Measurements from ENCODE around the gene XK. TPM values are rescaled to one million over a fixed set of nuclear protein-coding genes. Genes with fewer than 3 reads are reported as not detected.

Gene XK
- total RNA-seq, 1 donor from 2014 or later: 0.26 TPM

GRCh38 chrX:37677243-37677642 lies 8.3 kb upstream of the XK start:
- H3K36me3 ChIP-seq (ENCODE audit: control insufficient read depth, insufficient read depth, low read length): no peaks in the 10 kb centered on the region
- TF ChIP-seq, protein P1, sequence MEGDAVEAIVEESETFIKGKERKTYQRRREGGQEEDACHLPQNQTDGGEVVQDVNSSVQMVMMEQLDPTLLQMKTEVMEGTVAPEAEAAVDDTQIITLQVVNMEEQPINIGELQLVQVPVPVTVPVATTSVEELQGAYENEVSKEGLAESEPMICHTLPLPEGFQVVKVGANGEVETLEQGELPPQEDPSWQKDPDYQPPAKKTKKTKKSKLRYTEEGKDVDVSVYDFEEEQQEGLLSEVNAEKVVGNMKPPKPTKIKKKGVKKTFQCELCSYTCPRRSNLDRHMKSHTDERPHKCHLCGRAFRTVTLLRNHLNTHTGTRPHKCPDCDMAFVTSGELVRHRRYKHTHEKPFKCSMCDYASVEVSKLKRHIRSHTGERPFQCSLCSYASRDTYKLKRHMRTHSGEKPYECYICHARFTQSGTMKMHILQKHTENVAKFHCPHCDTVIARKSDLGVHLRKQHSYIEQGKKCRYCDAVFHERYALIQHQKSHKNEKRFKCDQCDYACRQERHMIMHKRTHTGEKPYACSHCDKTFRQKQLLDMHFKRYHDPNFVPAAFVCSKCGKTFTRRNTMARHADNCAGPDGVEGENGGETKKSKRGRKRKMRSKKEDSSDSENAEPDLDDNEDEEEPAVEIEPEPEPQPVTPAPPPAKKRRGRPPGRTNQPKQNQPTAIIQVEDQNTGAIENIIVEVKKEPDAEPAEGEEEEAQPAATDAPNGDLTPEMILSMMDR (IDR thresholded peaks at IDR 0.05; ENCODE audit: insufficient read depth, low read length, severe bottlenecking): no peak
- no peaks in the 10 kb centered on the region for H3K27me3 ChIP-seq (ENCODE audit: control insufficient read depth, insufficient read depth, low read length)
- FAIRE-seq (no peak), DNase-seq (ENCODE audit: low read depth) (no peak)
- no peak overlapping the region for H3K4me3 ChIP-seq (ENCODE audit: low read depth, low read length)

GRCh38 chrX:37677765-37678164 lies 7.8 kb upstream of the XK start:
- TF ChIP-seq, protein P1 (IDR thresholded peaks at IDR 0.05; ENCODE audit: insufficient read depth, low read length, severe bottlenecking): no peak
- no peak overlapping the region for H3K4me3 ChIP-seq (ENCODE audit: low read depth, low read length)
- H3K27me3 ChIP-seq (ENCODE audit: control insufficient read depth, insufficient read depth, low read length): no peaks in the 10 kb centered on the region
- no peak for FAIRE-seq
- no peak for DNase-seq (ENCODE audit: low read depth)
- no peaks in the 10 kb centered on the region for H3K36me3 ChIP-seq (ENCODE audit: control insufficient read depth, insufficient read depth, low read length)

GRCh38 chrX:37678574-37678973 lies 7.0 kb upstream of the XK start:
- H3K36me3 ChIP-seq (ENCODE audit: control insufficient read depth, insufficient read depth, low read length): no peaks in the 10 kb centered on the region
- no peaks in the 10 kb centered on the region for H3K27me3 ChIP-seq (ENCODE audit: control insufficient read depth, insufficient read depth, low read length)
- no peak for FAIRE-seq
- DNase-seq (ENCODE audit: low read depth): no peak
- no peak overlapping the region for H3K4me3 ChIP-seq (ENCODE audit: low read depth, low read length)
- TF ChIP-seq, protein P1 (IDR thresholded peaks at IDR 0.05; ENCODE audit: insufficient read depth, low read length, severe bottlenecking): no peak

DNA sequence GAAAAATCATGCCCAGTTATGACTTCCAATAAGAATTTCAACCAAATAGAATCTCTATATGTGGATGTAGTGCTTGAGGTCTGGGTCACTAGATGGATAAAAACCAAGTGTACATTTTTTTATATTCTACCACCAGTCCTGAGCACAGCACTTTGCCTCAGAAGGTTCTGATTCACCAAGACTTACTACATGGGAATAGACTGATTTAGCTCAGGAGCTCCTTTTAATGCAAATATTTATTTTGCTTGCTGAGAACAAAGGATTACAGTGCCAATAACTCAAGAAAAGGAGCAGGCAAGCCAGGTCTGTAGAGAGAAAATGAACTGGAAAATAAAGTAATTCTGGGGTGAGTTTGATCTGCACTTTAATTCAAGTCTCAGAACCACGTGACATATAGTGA lies 6.4 kb upstream of the XK start:
- H3K27me3 ChIP-seq (ENCODE audit: control insufficient read depth, insufficient read depth, low read length): no peaks in the 10 kb centered on the region
- no peak for FAIRE-seq
- TF ChIP-seq, protein P1 (IDR thresholded peaks at IDR 0.05; ENCODE audit: insufficient read depth, low read length, severe bottlenecking): no peak

GRCh38 chrX:37679888-37680287 lies 5.7 kb upstream of the XK start:
- Histone ChIP-seq H3K27me3 (ENCODE audit: control insufficient read depth, insufficient read depth, low read length) (no peaks in the 10 kb centered on the region), H3K36me3 (ENCODE audit: control insufficient read depth, insufficient read depth, low read length) (no peaks in the 10 kb centered on the region), H3K4me3 (ENCODE audit: low read depth, low read length) (no peak overlapping the region)
- FAIRE-seq: no peak
- no peak for DNase-seq (ENCODE audit: low read depth)
- TF ChIP-seq, protein P1 (IDR thresholded peaks at IDR 0.05; ENCODE audit: insufficient read depth, low read length, severe bottlenecking): no peak

More for the DNA sequence above, 6.4 kb upstream of the XK start:
- no peak for DNase-seq (ENCODE audit: low read depth)
- H3K36me3 ChIP-seq (ENCODE audit: control insufficient read depth, insufficient read depth, low read length): no peaks in the 10 kb centered on the region
- no peak overlapping the region for H3K4me3 ChIP-seq (ENCODE audit: low read depth, low read length)

GRCh38 chrX:37684426-37684825 lies 1.2 kb upstream of the XK start:
- no peak overlapping the region for H3K4me3 ChIP-seq (ENCODE audit: low read depth, low read length)
- DNase-seq (ENCODE audit: low read depth): no peak
- TF ChIP-seq, protein P1 (IDR thresholded peaks at IDR 0.05; ENCODE audit: insufficient read depth, low read length, severe bottlenecking): no peak
- no peaks in the 10 kb centered on the region for H3K27me3 ChIP-seq (ENCODE audit: control insufficient read depth, insufficient read depth, low read length)
- FAIRE-seq: no peak
- no peaks in the 10 kb centered on the region for H3K36me3 ChIP-seq (ENCODE audit: control insufficient read depth, insufficient read depth, low read length)

All from bronchial epithelial cell (primary cell).